ENCODE data around the gene FBXW5. TPM values are rescaled to one million over a fixed set of nuclear protein-coding genes. Genes with fewer than 3 reads are reported as not detected.

The FBXW5 gene
- total RNA-seq, 2 donors from 2014 or later: 156 to 161 TPM

DNA sequence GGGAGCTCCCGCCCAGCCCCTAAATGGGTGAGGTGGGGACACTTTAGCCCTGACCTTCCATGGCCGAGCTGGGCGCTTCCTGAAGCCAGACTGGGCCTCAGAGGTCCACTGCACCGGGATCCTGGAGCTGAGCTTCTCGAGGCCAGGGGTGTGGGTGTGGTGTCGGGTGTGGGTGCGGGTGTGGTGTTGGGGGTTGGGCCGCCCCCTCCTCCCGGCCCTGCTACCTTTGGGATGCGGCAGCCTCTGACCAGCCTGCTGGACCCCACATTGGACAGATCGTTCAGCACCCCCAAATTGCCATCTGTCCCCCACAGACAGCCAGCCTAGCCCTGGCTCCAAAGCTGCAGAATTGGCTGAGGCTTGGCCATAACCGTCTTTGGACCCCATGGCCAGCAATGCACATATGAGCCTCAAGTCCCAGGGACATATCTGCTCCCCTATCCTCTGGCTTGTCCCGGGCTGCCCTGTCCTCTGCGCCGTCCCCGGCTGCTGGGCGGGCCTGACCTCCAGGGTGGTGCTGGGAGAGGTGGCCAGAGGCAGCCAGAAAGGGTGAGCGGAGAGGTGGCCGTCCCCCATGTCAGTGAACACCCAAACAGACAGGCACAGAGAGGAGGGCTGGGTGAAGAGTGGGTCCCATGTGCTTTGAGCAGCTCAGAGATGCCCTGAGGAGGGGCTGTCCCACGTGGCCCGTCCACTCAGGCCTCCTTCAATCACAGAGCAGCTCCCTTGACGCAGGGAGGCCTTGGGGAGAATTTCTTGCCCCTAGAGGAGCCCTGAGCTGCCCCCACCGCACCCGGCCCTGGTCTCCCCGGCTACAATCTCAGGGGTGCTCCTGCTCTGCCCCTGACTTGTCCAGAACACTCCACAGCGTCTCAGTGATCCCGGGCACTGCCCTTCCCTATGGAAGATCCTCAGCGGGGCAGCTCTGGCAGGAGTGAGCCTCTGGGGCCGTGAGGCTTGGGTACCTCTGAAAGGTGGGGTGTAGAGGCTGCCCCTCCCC, 29.4 kb upstream of the FBXW5 start:
- Histone ChIP-seq H3K9me3 (no peaks in the 10 kb centered on the region), H3K27ac (no peak overlapping the region), H3K4me3 (no peak overlapping the region), H3K36me3 (replicated peaks in 1 of 2; ENCODE audit: insufficient read depth in 1 of 2, low read depth in 2 of 2) (no peaks in the 10 kb centered on the region), H3K27me3 (no peaks in the 10 kb centered on the region), H3K4me1 (peaks cover 6% of the 10 kb centered on the region)
- WGBS, 2 donors: 86 to 87% methylated on average over 13 to 25 of the region's 29 CpGs
- no peak for ATAC-seq
- DNase-seq: no peak
- intact Hi-C loops (cut with DNase I): no loop called here
- no peak for TF ChIP-seq POLR2A (IDR thresholded peaks at IDR 0.05)
- TF ChIP-seq, protein P1, sequence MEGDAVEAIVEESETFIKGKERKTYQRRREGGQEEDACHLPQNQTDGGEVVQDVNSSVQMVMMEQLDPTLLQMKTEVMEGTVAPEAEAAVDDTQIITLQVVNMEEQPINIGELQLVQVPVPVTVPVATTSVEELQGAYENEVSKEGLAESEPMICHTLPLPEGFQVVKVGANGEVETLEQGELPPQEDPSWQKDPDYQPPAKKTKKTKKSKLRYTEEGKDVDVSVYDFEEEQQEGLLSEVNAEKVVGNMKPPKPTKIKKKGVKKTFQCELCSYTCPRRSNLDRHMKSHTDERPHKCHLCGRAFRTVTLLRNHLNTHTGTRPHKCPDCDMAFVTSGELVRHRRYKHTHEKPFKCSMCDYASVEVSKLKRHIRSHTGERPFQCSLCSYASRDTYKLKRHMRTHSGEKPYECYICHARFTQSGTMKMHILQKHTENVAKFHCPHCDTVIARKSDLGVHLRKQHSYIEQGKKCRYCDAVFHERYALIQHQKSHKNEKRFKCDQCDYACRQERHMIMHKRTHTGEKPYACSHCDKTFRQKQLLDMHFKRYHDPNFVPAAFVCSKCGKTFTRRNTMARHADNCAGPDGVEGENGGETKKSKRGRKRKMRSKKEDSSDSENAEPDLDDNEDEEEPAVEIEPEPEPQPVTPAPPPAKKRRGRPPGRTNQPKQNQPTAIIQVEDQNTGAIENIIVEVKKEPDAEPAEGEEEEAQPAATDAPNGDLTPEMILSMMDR (IDR thresholded peaks at IDR 0.05): no peak

DNA sequence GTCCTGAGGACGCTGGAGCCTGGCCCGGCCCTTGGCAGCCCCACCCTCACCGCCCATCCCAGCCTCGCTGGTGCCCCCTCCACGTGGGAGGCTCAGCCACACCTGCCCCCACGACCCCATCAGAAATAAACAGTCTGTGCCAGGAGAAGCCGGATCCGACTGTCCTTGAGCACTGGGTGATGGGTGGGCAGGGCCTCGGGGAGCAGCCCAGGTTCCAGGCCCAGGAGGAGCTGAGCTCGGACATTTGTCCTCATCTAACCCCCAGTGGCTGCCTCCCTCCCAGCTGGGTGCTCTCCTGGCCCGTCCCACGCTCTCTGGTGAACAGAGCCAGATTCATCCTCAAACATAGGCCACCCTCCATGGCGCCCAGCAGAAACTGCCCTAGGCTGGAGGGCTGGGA, 28.2 kb upstream of the FBXW5 start:
- H3K9me3 ChIP-seq: no peaks in the 10 kb centered on the region
- 52 to 64% methylated on average over 3 to 13 of the region's 13 CpGs for WGBS, 2 donors

GRCh38 chr9:136972335-136972734, 27.8 kb upstream of the FBXW5 start:
- Histone ChIP-seq H3K9me3 (no peaks in the 10 kb centered on the region), H3K4me3 (no peak overlapping the region), H3K36me3 (replicated peaks in 1 of 2; ENCODE audit: insufficient read depth in 1 of 2, low read depth in 2 of 2) (no peaks in the 10 kb centered on the region), H3K27me3 (no peaks in the 10 kb centered on the region), H3K27ac (no peak overlapping the region), H3K4me1 (no peaks in the 10 kb centered on the region)
- 70 to 83% methylated on average over 7 to 11 of the region's 11 CpGs for WGBS, 2 donors
- TF ChIP-seq, protein P1 (IDR thresholded peaks at IDR 0.05): no peak
- TF ChIP-seq POLR2A (IDR thresholded peaks at IDR 0.05): no peak
- ATAC-seq: no peak
- DNase-seq: no peak
- intact Hi-C loops (cut with DNase I): no loop called here

More for the DNA sequence above, 28.2 kb upstream of the FBXW5 start:
- Histone ChIP-seq H3K27me3 (no peaks in the 10 kb centered on the region), H3K4me3 (no peak overlapping the region), H3K27ac (no peak overlapping the region), H3K36me3 (replicated peaks in 1 of 2; ENCODE audit: insufficient read depth in 1 of 2, low read depth in 2 of 2) (no peaks in the 10 kb centered on the region), H3K4me1 (peaks cover 2% of the 10 kb centered on the region)
- ATAC-seq (no peak), DNase-seq (no peak)
- TF ChIP-seq, protein P1 (IDR thresholded peaks at IDR 0.05): no peak
- no peak for TF ChIP-seq POLR2A (IDR thresholded peaks at IDR 0.05)
- intact Hi-C loops (cut with DNase I): no loop called here

DNA sequence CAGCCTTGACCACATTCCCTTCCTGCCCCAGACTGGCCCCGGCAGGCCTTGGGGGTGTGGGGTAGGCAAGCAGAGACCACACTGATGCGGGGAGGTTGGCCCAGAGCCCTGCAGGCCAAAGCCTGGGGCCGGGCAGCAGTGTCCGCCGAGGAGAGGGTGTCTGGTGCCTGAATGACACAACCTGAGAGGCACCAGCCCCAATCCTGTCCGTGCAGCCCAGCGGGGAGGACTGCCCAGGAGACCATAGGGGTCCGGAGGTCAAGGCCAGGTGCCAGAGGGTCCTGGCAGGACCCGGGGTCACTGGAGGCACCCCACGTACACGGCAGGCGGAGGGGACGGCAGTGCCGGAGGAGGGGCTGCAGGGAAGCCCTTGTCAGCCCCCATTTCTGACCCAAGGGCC, 27.2 kb upstream of the FBXW5 start:
- 71 to 79% methylated on average over 6 to 14 of the region's 14 CpGs for WGBS, 2 donors
- TF ChIP-seq, protein P1 (IDR thresholded peaks at IDR 0.05): no peak
- TF ChIP-seq POLR2A (IDR thresholded peaks at IDR 0.05): no peak
- DNase-seq: no peak
- H3K4me1 ChIP-seq: no peaks in the 10 kb centered on the region
- H3K4me3 ChIP-seq: no peak overlapping the region
- no peak for ATAC-seq
- H3K36me3 ChIP-seq (replicated peaks in 1 of 2; ENCODE audit: insufficient read depth in 1 of 2, low read depth in 2 of 2): no peaks in the 10 kb centered on the region
- H3K27me3 ChIP-seq: no peaks in the 10 kb centered on the region
- no peaks in the 10 kb centered on the region for H3K9me3 ChIP-seq
- intact Hi-C loops (cut with DNase I): no loop called here
- H3K27ac ChIP-seq: no peak overlapping the region
